IPS-18c (cell line): ENCODE data around the gene MEF2D.
A peak's percentile ranks its signal among the peaks of the same experiment; 100 is the strongest.

Experiments
- H3K4me3 ChIP-seq: 2 replicates; pipeline ENCODE4 v1.7.0; 2013; ENCODE audit warnings: low read depth, mild to moderate bottlenecking, low read length, moderate library complexity; ENCODE audit not compliant: insufficient read depth
- H3K9me3 ChIP-seq: one replicate; pipeline ENCODE4 v1.6.1; 2013; ENCODE audit warnings: mild to moderate bottlenecking, low read length, moderate library complexity; ENCODE audit not compliant: control insufficient read depth, insufficient read depth

The MEF2D gene

GRCh38 chr1:156495401-156496140 lies 5.0 kb downstream of the MEF2D start:
- no peak overlapping the region for H3K4me3 ChIP-seq
- H3K9me3 ChIP-seq, result no peaks in the 10 kb centered on the region

- no peak overlapping the region for H3K4me3 ChIP-seq
Observed at GRCh38 chr1:156494309-156494895, 6.2 kb downstream of the MEF2D start.

GRCh38 chr1:156493742-156494141 lies 6.8 kb downstream of the MEF2D start:
- Histone ChIP-seq H3K9me3 (no peaks in the 10 kb centered on the region), H3K4me3 (no peak overlapping the region)

More at GRCh38 chr1:156494309-156494895, 6.2 kb downstream of the MEF2D start:
- no peaks in the 10 kb centered on the region for H3K9me3 ChIP-seq

- H3K9me3 ChIP-seq, result no peaks in the 10 kb centered on the region
- no peak overlapping the region for H3K4me3 ChIP-seq
Observed at GRCh38 chr1:156493154-156493631, 7.4 kb downstream of the MEF2D start.

- no peak overlapping the region for H3K4me3 ChIP-seq
- H3K9me3 ChIP-seq, result no peaks in the 10 kb centered on the region
Observed at GRCh38 chr1:156492591-156493080, 7.9 kb downstream of the MEF2D start.

GRCh38 chr1:156492013-156492590 lies 8.5 kb downstream of the MEF2D start:
- Histone ChIP-seq H3K4me3 (no peak overlapping the region), H3K9me3 (no peaks in the 10 kb centered on the region)

GRCh38 chr1:156491151-156491949 lies 9.2 kb downstream of the MEF2D start:
- H3K4me3 ChIP-seq, result no peak overlapping the region
- H3K9me3 ChIP-seq, result no peaks in the 10 kb centered on the region

GRCh38 chr1:156490401-156491032 lies 10.1 kb downstream of the MEF2D start:
- Histone ChIP-seq H3K4me3 (peak overlapping the region; percentile 28), H3K9me3 (no peaks in the 10 kb centered on the region)

GRCh38 chr1:156489935-156490293 lies 10.7 kb downstream of the MEF2D start:
- H3K4me3 ChIP-seq, result no peak overlapping the region; the same call in 1 of the 2 replicates

GRCh38 chr1:156489166-156489934 lies 11.2 kb downstream of the MEF2D start:
- no peaks in the 10 kb centered on the region for H3K9me3 ChIP-seq
- no peak overlapping the region for H3K4me3 ChIP-seq

More at GRCh38 chr1:156489935-156490293, 10.7 kb downstream of the MEF2D start:
- H3K9me3 ChIP-seq, result no peaks in the 10 kb centered on the region

GRCh38 chr1:156488566-156489165 lies 11.9 kb downstream of the MEF2D start:
- Histone ChIP-seq H3K4me3 (no peak overlapping the region), H3K9me3 (no peaks in the 10 kb centered on the region)

GRCh38 chr1:156487862-156488261 lies 12.7 kb downstream of the MEF2D start:
- H3K4me3 ChIP-seq, result no peak overlapping the region
- H3K9me3 ChIP-seq, result no peaks in the 10 kb centered on the region

GRCh38 chr1:156486421-156487344 lies 13.9 kb downstream of the MEF2D start:
- Histone ChIP-seq H3K9me3 (no peaks in the 10 kb centered on the region), H3K4me3 (no peak overlapping the region)

GRCh38 chr1:156485984-156486383 lies 14.6 kb downstream of the MEF2D start:
- Histone ChIP-seq H3K4me3 (no peak overlapping the region), H3K9me3 (no peaks in the 10 kb centered on the region)

GRCh38 chr1:156484480-156485058 lies 16.0 kb downstream of the MEF2D start:
- Histone ChIP-seq H3K4me3 (no peak overlapping the region), H3K9me3 (no peaks in the 10 kb centered on the region)
